Right cardiac atrium (tissue), 5 donors: Measurements from ENCODE around the gene RASGEF1C. TPM values are rescaled to one million over a fixed set of nuclear protein-coding genes. Genes with fewer than 3 reads are reported as not detected.

Experiments used
- ATAC-seq, 2 donors: fragments of 200-7000 bp; cut with Tn5 transposase; one replicate each; pipeline versions ENCODE4 v1.8.0 to v1.9.1; 2020; ENCODE audit warnings: moderate library complexity in 2 of 2, mild to moderate bottlenecking in 1 of 2
- DNase-seq, 3 donors: peaks; one replicate each; pipeline ENCODE4 v3.0.0-alpha.2; 2020
- H3K27ac ChIP-seq: one replicate; pipeline ENCODE4 v1.5.1; 2013; ENCODE audit warnings: mild to moderate bottlenecking, low read length, control low read depth, moderate library complexity
- H3K27me3 ChIP-seq: one replicate; pipeline ENCODE4 v1.6.1; 2013; ENCODE audit not compliant: control insufficient read depth, insufficient read depth
- H3K4me1 ChIP-seq: one replicate; pipeline ENCODE4 v1.6.1; 2013; ENCODE audit warnings: low read length; ENCODE audit not compliant: control insufficient read depth, insufficient read depth
- H3K4me3 ChIP-seq: one replicate; pipeline ENCODE4 v1.5.1; 2013; ENCODE audit warnings: low read length, control low read depth
- H3K9me3 ChIP-seq: one replicate; pipeline ENCODE4 v1.6.1; 2013; ENCODE audit warnings: low read length; ENCODE audit not compliant: control insufficient read depth
- WGBS: extraction: QIAGEN DNeasy Blood & Tissue Kit; methylation state at CpG from one replicate; pipeline ENCODE4 v1.1.7; 2013; 5-methylcytosine and 5-hydroxymethylcytosine counted together
- intact Hi-C, 4 donors: fragments of 100-400 bp; cut with DNase I; formaldehyde crosslinking; loops; one replicate each; pipeline versions ENCODE4 v1.11.0 to v1.14.0; 2022 to 2023
- polyA plus RNA-seq: library from polyadenylated mRNA; stranded (reverse); fragments of 200-250 nt; gene quantifications from one replicate; pipeline ENCODE4 v1.2.3, GENCODE V29; 2013
- total RNA-seq, 4 donors: library from RNA; stranded (reverse); fragmentation: NEBNext Ultra II Directional; extraction: Animal tissue kit (Norgen Biotek cat#: 25700); gene quantifications; one replicate each; pipeline ENCODE4 v1.2.1, GENCODE V29; 2021
- donor health status: healthy with polysubstance abuse.
- donor health status: DM: no; HTN: yes; CAD: no.
- donor health status: DM: no; HTN: no; CAD: no.
- donor health status: DM: no; HTN: yes; CAD: no; lungs with severe emphysema.
- donor health status: DM: yes; HTN: yes; CAD: no.

RASGEF1C gene
- total and polyA plus RNA-seq, 5 donors: 0.39 to 0.82 (median 0.54) TPM

- DNase-seq (no peak), ATAC-seq (peak in 1 of 2 donors; percentile 18)
- 76% methylated on average over 29 of the region's 29 CpGs for WGBS
- no peak overlapping the region for H3K4me3 ChIP-seq
- no peaks in the 10 kb centered on the region for H3K9me3 ChIP-seq
- no peaks in the 10 kb centered on the region for H3K27me3 ChIP-seq
- intact Hi-C loops: no loop called here
- H3K4me1 ChIP-seq: no peaks in the 10 kb centered on the region
- H3K27ac ChIP-seq: no peak overlapping the region
Observed at GRCh38 chr5:180100621-180101450, 108.2 kb downstream of the RASGEF1C start.

- no peak overlapping the region for H3K4me3 ChIP-seq
- intact Hi-C loops: loop anchor here in 1 of 4 donors (10.0 kb wide), 1 partner anchor 115 kb away; no protein-coding TSS in a partner anchor
- no peaks in the 10 kb centered on the region for H3K9me3 ChIP-seq
- H3K4me1 ChIP-seq: no peaks in the 10 kb centered on the region
- DNase-seq (no peak), ATAC-seq (no peak)
- 84% methylated on average over 18 of the region's 18 CpGs for WGBS
- no peaks in the 10 kb centered on the region for H3K27me3 ChIP-seq
- H3K27ac ChIP-seq: no peak overlapping the region
Observed at GRCh38 chr5:180099733-180100611, 109.0 kb downstream of the RASGEF1C start.

- intact Hi-C loops: loop anchor here in 1 of 4 donors (10.0 kb wide), 1 partner anchor 114 kb away; no protein-coding TSS in a partner anchor
- Histone ChIP-seq H3K4me3 (no peak overlapping the region), H3K27ac (no peak overlapping the region), H3K9me3 (no peaks in the 10 kb centered on the region), H3K4me1 (no peaks in the 10 kb centered on the region), H3K27me3 (no peaks in the 10 kb centered on the region)
- 90% methylated on average over 18 of the region's 18 CpGs for WGBS
- no peak for ATAC-seq
- no peak for DNase-seq
Observed at GRCh38 chr5:180098991-180099732, 109.8 kb downstream of the RASGEF1C start.

GRCh38 chr5:180098526-180098925 is 110.5 kb downstream of the RASGEF1C start:
- intact Hi-C loops: loop anchor here in 1 of 4 donors (10.0 kb wide), 1 partner anchor 114 kb away; no protein-coding TSS in a partner anchor
- no peak for DNase-seq
- Histone ChIP-seq H3K9me3 (no peaks in the 10 kb centered on the region), H3K27ac (no peak overlapping the region), H3K27me3 (no peaks in the 10 kb centered on the region), H3K4me1 (no peaks in the 10 kb centered on the region), H3K4me3 (no peak overlapping the region)
- ATAC-seq: no peak
- WGBS: 85% methylated on average over 8 of the region's 8 CpGs

GRCh38 chr5:180097926-180098325 is 111.1 kb downstream of the RASGEF1C start:
- no peak overlapping the region for H3K27ac ChIP-seq
- H3K27me3 ChIP-seq: no peaks in the 10 kb centered on the region
- no peak for ATAC-seq
- intact Hi-C loops: loop anchor here in 1 of 4 donors (10.0 kb wide), 1 partner anchor 113 kb away; no protein-coding TSS in a partner anchor
- DNase-seq: no peak
- no peak overlapping the region for H3K4me3 ChIP-seq
- H3K9me3 ChIP-seq: no peaks in the 10 kb centered on the region
- H3K4me1 ChIP-seq: no peaks in the 10 kb centered on the region
- WGBS: 76% methylated on average over 5 of the region's 5 CpGs

- intact Hi-C loops: loop anchor here in 1 of 4 donors (10.0 kb wide), 1 partner anchor 113 kb away; no protein-coding TSS in a partner anchor
- Histone ChIP-seq H3K9me3 (no peaks in the 10 kb centered on the region), H3K27ac (no peak overlapping the region), H3K27me3 (no peaks in the 10 kb centered on the region), H3K4me3 (no peak overlapping the region), H3K4me1 (no peaks in the 10 kb centered on the region)
- 91% methylated on average over 11 of the region's 11 CpGs for WGBS
- no peak for ATAC-seq
- no peak for DNase-seq
Observed at GRCh38 chr5:180097163-180097894, 111.7 kb downstream of the RASGEF1C start.

GRCh38 chr5:180096616-180097015 is 112.4 kb downstream of the RASGEF1C start:
- intact Hi-C loops: loop anchor here in 1 of 4 donors (10.0 kb wide), 1 partner anchor 112 kb away; no protein-coding TSS in a partner anchor
- Histone ChIP-seq H3K9me3 (no peaks in the 10 kb centered on the region), H3K4me1 (no peaks in the 10 kb centered on the region), H3K27ac (no peak overlapping the region), H3K27me3 (no peaks in the 10 kb centered on the region), H3K4me3 (no peak overlapping the region)
- 92% methylated on average over 10 of the region's 10 CpGs for WGBS
- no peak for DNase-seq
- no peak for ATAC-seq

- 82% methylated on average over 9 of the region's 9 CpGs for WGBS
- intact Hi-C loops: loop anchor here in 1 of 4 donors (10.0 kb wide), 1 partner anchor 111 kb away; no protein-coding TSS in a partner anchor
- Histone ChIP-seq H3K4me1 (peaks cover 2% of the 10 kb centered on the region), H3K27ac (no peak overlapping the region), H3K4me3 (no peak overlapping the region), H3K27me3 (no peaks in the 10 kb centered on the region), H3K9me3 (no peaks in the 10 kb centered on the region)
- no peak for ATAC-seq
- DNase-seq: no peak
Observed at GRCh38 chr5:180095545-180095944, 113.5 kb downstream of the RASGEF1C start.

GRCh38 chr5:180093651-180094382 is 115.2 kb downstream of the RASGEF1C start:
- 60% methylated on average over 9 of the region's 9 CpGs for WGBS
- ATAC-seq: no peak
- Histone ChIP-seq H3K27ac (no peak overlapping the region), H3K4me3 (no peak overlapping the region), H3K27me3 (no peaks in the 10 kb centered on the region), H3K4me1 (peaks cover 2% of the 10 kb centered on the region), H3K9me3 (no peaks in the 10 kb centered on the region)
- intact Hi-C loops: loop anchor here in 1 of 4 donors (10.0 kb wide), 1 partner anchor 109 kb away; no protein-coding TSS in a partner anchor
- DNase-seq: no peak
